GM12865 (cell line): ENCODE results near the gene CDH13.

Experiments
- DNase-seq: peaks from one replicate; pipeline ENCODE4 v3.0.0; 2010; ENCODE audit warnings: low read depth
- H3K4me3 ChIP-seq: 2 replicates; pipeline ENCODE4 v1.5.1; 2011; ENCODE audit warnings: mild to moderate bottlenecking, low read depth, low read length, control low read depth
- TF ChIP-seq, protein P1 (sequence below): IDR thresholded peaks from 2 replicates; pipeline ENCODE4 v1.5.1; 2011; ENCODE audit warnings: low read length, control low read depth, low read depth, inconsistent platforms; ENCODE audit not compliant: insufficient read depth; ENCODE audit errors: missing control alignments

CDH13 gene

DNA sequence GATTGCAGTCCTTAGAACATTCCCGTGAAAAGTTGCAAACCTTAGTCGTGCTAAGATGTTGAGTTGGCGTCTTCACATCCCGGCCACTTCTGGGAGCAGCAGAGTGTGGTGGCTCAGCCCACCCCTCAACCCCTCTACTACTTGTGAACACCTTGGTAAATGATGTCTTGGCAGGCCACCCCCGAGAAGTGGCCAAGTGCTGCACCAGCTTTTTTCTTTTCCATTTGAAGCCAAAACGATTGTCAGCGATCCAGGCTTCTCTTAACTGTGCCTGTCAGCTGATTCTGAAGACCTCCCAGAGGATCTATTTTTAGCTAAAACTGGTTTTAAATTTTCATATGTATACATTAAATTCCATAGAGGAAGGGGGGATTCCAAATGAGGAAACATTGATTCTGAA, 247.5 kb downstream of the CDH13 start:
- no peak overlapping the region for H3K4me3 ChIP-seq

DNA sequence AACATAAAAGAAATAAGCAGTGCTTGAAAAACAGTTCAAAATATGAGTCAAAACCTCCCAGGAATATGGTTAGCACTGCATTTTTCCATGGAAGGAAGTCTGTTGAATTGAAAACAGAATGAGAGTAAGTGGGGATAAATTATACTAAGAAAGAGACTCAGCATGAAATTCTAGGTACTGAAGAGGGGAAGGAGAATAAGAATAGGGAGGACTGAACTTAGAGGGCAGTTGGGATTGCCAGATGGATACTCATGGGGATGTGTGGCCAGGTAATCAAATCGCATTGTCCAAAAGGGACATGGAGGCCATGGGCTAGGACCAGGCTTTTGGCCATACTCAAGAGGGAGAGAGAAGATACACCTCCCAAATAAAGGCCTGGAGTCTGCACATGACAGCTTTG, 247.9 kb downstream of the CDH13 start:
- no peak for DNase-seq
- no peak overlapping the region for H3K4me3 ChIP-seq

More for the DNA sequence above, 247.5 kb downstream of the CDH13 start:
- TF ChIP-seq, protein P1, sequence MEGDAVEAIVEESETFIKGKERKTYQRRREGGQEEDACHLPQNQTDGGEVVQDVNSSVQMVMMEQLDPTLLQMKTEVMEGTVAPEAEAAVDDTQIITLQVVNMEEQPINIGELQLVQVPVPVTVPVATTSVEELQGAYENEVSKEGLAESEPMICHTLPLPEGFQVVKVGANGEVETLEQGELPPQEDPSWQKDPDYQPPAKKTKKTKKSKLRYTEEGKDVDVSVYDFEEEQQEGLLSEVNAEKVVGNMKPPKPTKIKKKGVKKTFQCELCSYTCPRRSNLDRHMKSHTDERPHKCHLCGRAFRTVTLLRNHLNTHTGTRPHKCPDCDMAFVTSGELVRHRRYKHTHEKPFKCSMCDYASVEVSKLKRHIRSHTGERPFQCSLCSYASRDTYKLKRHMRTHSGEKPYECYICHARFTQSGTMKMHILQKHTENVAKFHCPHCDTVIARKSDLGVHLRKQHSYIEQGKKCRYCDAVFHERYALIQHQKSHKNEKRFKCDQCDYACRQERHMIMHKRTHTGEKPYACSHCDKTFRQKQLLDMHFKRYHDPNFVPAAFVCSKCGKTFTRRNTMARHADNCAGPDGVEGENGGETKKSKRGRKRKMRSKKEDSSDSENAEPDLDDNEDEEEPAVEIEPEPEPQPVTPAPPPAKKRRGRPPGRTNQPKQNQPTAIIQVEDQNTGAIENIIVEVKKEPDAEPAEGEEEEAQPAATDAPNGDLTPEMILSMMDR = no peak
- DNase-seq = no peak

DNA sequence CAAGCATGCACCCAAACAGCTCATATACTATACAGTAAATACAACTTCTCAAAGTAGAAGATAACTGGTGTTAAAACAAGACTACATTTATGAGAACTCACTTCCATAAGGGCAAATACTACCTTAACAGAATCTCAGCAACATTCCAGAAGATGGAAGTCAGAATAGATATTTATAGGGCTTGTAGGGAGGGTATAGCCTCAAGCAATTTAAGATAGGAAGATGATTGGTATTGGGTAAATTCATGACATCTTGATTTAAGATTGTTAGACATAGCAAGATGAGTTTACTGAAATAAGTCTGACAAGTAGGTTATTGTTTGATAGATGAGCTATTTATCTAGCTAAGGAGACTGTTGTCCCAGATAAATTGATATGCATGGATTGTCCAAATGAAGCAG, 250.2 kb downstream of the CDH13 start:
- TF ChIP-seq, protein P1 = no peak
- no peak overlapping the region for H3K4me3 ChIP-seq
- no peak for DNase-seq

More for the DNA sequence above, 247.9 kb downstream of the CDH13 start:
- TF ChIP-seq, protein P1 = no peak

DNA sequence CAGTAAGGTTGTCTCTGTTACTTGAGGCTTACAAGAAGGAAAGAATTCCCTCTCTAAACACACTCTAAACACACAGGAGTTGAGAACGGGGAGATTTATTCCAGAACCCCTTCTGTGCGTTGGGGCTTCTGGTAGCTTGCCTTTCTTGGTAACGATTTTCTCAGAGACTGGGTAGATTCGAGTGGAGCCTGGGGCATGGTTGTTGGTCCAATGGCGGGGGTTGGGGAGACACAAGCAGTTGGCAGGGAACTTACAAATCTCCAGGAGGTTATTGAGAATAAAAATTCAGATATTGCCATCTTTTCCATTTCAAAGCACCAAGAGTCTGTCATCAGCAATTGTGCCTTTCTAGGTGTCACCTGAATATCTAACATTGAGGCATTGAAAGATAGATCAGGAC, 251.7 kb downstream of the CDH13 start:
- H3K4me3 ChIP-seq = no peak overlapping the region
- no peak for DNase-seq
- TF ChIP-seq, protein P1 = no peak

DNA sequence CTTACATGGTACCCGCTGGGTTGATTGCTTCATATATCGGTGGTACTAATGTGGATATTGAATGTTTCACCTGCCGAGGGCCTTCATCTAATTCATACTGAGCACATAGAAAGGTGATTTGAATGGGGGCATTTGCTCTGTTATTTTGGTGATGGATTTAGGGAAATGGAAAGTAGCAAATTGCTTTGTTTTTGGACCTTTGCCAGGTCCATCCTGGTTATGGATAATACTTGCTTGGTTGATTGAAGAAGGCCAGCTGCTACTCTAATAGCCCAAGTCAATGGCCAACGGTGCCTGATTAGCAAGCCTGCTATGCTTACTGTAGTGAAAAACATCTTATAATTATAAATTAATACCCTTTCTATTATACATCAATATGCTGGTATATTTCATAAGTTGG, 253.6 kb downstream of the CDH13 start:
- TF ChIP-seq, protein P1 = no peak
- DNase-seq = no peak

DNA sequence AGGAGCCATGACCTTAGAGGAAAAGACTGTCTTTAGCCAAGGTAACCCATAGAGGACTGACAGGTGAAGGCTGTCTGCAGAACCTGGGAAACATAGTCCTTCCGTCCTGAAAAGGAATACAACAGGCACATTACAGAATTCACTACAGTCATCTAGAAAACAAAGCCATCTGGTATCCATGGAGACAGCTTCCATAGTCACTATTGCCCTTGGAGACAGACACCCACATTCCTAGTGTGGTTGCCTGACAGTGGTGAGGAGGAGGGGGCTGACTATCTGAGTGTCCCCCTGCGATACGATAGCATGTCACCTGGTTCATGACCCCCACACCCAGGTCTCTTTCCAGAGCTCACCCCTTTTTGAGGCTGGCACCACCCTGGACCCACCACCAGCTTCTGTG, 254.7 kb downstream of the CDH13 start:
- TF ChIP-seq, protein P1 = no peak
- no peak overlapping the region for H3K4me3 ChIP-seq
- no peak for DNase-seq

More for the DNA sequence above, 253.6 kb downstream of the CDH13 start:
- no peak overlapping the region for H3K4me3 ChIP-seq

DNA sequence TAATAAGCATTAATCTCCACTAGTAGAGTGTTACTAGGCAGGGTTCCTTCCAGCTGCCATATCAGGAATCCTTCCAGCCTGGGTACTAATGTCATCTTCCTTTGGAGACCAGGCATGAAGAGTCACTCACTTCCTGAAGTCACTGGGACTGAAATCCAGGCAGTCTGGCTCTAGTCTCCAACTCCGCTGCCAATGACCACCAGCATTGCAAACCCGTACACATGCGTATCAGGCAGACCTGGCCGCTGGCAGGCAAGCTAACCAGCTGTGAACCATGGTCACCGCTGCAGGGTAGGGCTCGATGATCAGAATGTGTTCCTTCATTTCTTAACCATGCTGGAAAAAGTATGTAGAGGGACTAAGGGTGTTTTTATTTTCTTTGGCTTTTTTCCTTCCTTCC, 255.5 kb downstream of the CDH13 start:
- H3K4me3 ChIP-seq = no peak overlapping the region
- DNase-seq = no peak
- TF ChIP-seq, protein P1 = no peak
